Esophagus squamous epithelium (tissue), 4 donors: ENCODE data around the gene TUBA4A.

Source experiments
- CTCF ChIP-seq, 6 experiments: fragments of 450-650 bp in 4 of 6; fragments of 200-600 bp in 2 of 6; sonication (generic) in 2 of 6; IDR thresholded peaks; one replicate each; pipeline ENCODE4 v1.5.1; 2016 to 2019; ENCODE audit warnings: antibody characterized with exemption in 6 of 6, mild to moderate bottlenecking in 4 of 6, moderate library complexity in 4 of 6
- POLR2A ChIP-seq, 4 donors: fragments of 450-650 bp; IDR thresholded peaks; one replicate each; pipeline ENCODE4 v1.6.1; 2017; ENCODE audit warnings: antibody characterized with exemption in 4 of 4, mild to moderate bottlenecking in 4 of 4, moderate library complexity in 3 of 4

GRCh38 chr2:219252900-219253752, 592 bp downstream of the TUBA4A start, which contains the start of gene TUBA4B:
- no peak for TF ChIP-seq CTCF (IDR thresholded peaks at IDR 0.05)
- no peak for TF ChIP-seq POLR2A (IDR thresholded peaks at IDR 0.05)
